CD4-positive, alpha-beta T cell treated with Interleukin-4 for 1 hour (primary cell): ENCODE results near the gene DCP1A.

Experiments used
- DNase-seq, 2 donors: peaks; one replicate each; pipeline ENCODE4 v3.0.0-alpha.2; 2020 to 2022

The DCP1A gene

GRCh38 chr3:53242642-53243041 lies 104.7 kb downstream of the DCP1A start:
- peak in 1 of 2 donors; percentile 52 for DNase-seq

GRCh38 chr3:53242155-53242554 lies 105.2 kb downstream of the DCP1A start:
- DNase-seq, result no peak

DNA sequence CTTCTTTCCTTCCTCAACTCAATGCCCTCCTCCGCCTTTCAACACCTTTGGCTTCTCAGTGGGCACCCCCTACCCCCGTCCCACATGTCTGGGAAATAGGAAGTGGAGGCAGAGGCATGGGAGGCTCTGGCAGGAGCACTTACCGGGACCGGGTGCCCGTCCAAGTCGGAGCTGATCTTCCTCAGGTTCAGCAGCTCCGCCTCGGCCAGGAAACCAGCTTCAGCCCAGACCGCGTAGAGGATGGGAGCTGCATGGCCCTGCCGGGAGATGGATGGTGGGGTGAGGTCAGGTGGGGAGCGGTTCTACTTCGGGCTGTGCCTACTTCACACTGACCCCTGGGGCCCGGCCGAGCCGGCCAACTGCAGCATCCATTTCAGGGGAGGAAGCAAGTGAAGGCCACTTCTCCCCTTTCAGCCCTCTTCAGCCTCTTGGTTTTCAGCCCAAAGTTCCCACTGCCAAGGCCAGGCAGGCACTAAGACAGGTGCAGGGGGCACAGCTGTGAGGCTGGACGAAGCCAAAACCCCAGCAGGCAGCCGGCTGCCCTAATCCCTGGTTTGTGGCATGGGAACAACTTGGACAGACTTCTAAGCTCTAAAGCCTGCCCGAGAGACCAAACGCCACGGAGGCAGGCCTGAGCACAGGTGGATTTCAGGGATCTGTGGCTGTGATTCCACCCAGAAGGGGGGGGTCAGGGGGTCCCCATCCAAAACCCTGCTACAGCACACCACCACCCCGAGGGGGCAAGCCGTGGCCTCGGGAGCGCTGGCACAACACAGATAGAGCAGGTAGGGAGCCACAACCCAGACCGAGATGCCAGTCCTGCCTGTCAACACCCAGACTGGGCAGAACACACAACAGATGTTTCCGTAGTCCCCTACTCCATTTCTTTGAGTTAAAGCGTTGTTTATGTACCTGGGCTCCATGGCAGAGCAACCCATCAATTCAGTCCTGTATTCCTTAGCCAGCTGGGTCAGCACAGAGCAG lies 106.1 kb downstream of the DCP1A start:
- no peak for DNase-seq

DNA sequence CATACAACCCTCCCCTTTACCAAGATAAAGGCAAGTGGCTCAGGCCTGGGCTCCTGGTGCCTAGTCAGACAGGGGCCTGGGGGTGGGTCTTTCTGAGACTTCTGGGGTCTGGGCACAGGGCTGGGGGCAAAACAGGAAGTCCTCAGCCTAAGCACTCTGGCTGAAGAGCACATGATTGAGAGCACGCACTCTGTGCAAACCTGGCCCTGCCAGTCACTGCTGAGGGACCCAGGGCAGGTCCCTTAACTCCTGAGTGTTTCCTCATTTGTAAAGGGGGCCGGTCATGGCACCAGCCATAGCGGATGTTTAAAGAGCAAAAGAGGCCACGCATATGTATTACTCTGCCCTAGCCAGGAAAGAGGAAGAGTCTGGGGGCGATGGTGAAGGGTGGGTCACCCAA lies 107.5 kb downstream of the DCP1A start:
- DNase-seq, result no peak

DNA sequence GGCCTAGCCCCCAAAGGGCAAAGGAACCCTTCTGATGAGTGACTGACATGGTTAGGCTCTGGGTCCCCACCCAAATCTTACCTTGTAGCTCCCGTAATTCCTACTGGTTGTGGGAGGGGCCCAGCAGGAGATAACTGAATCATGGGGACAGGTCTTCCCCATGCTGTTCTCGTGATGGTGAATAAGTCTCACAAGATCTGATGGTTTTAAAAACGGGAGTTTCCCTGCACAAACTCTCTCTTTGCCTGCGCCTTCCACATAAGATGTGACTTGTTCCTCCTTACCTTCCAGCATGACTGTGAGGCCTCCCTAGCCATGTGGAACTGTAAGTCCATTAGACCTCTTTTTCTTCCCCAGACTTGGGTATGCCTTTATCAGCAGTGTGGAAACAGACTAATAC lies 108.5 kb downstream of the DCP1A start:
- DNase-seq, result no peak

GRCh38 chr3:53238051-53238850 lies 109.1 kb downstream of the DCP1A start:
- DNase-seq, result no peak

GRCh38 chr3:53236112-53236841 lies 111.1 kb downstream of the DCP1A start:
- no peak for DNase-seq

DNA sequence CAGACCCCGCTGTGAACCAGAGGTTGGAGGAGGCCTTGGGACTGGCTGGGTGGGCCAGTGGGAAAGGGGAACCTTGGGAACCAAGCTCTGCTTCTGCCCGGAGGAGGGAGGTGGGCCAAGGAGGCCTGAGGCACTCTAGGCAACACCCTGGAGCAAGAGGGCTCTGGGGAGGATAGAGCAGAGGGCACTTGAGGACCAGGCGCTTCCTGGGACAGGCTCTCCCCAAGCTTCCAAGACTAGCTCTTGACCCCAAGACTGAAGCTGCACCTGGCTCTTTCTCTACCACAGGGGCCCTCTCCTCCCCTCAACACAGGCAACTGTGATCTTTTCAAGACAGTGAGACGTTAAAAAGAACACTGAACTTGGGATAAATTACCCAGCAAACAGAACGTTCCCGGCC lies 111.8 kb downstream of the DCP1A start:
- no peak for DNase-seq

- no peak for DNase-seq
These were observed 112.5 kb downstream of the DCP1A start for GRCh38 chr3:53234841-53235232.

GRCh38 chr3:53234130-53234840 lies 113.1 kb downstream of the DCP1A start:
- DNase-seq, result no peak
